ENCODE results near the gene PATZ1. TPM values are rescaled to one million over a fixed set of nuclear protein-coding genes. Genes with fewer than 3 reads are reported as not detected.

PATZ1 gene
- total RNA-seq, 1 donor from 2014 or later: 27.6 TPM

GRCh38 chr22:31332886-31333285 is 13.3 kb downstream of the PATZ1 start:
- Mint-ChIP-seq H3K36me3 (ENCODE audit: unreplicated experiment) (peaks cover 53% of the 10 kb centered on the region), H3K27me3 (ENCODE audit: unreplicated experiment) (no peaks in the 10 kb centered on the region), H3K9me3 (ENCODE audit: unreplicated experiment) (no peaks in the 10 kb centered on the region), H3K4me3 (ENCODE audit: unreplicated experiment) (no peak overlapping the region), H3K27ac (ENCODE audit: unreplicated experiment) (no peak overlapping the region), H3K4me1 (ENCODE audit: unreplicated experiment) (peaks cover 3% of the 10 kb centered on the region)
- no peak for TF ChIP-seq CTCF (IDR thresholded peaks at IDR 0.05)
- no peak for DNase-seq (ENCODE audit: extremely low spot score, unreplicated experiment)

- Mint-ChIP-seq H3K9me3 (ENCODE audit: unreplicated experiment) (no peaks in the 10 kb centered on the region), H3K27me3 (ENCODE audit: unreplicated experiment) (no peaks in the 10 kb centered on the region)
Observed at GRCh38 chr22:31332010-31332409, 14.1 kb downstream of the PATZ1 start.

DNA sequence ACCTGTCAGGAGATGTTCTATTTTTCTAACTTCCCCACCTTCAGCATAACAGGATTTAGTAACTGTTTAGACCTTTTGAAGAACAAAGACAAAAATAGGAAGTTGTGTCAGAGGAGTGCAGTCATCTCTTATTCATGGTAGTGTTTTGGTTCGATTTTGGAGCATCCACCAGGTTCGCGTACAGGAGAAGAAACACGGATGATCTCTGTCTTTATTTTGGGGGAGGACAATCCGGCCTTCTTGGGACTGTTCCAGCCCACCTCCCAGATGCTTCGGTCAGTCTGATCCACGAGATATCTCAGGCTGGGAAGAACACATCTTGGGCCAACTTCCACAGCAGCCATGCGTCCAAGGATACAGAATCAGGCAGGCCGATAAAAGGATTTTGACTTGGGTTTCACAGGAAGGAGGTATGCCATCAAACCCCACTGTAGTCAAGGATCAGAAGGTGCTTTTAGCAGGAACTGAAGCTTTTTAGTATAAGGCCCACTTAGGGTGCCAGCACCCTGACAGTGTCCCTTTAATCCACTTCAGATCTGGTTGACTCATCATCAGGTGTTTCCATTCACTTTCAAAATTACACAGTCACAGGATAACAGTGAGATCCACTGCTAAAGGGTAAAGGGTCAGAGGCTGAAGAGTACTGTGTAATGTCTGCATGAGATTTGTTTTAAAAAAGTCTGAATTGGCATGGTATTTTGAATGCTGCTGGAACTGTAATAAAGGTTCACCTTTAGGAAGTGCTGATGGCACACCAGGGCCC is 16.5 kb downstream of the PATZ1 start:
- DNase-seq (ENCODE audit: extremely low spot score, unreplicated experiment): no peak

More at GRCh38 chr22:31332010-31332409, 14.1 kb downstream of the PATZ1 start:
- Mint-ChIP-seq H3K27ac (ENCODE audit: unreplicated experiment) (no peak overlapping the region), H3K36me3 (ENCODE audit: unreplicated experiment) (peaks cover 49% of the 10 kb centered on the region), H3K4me3 (ENCODE audit: unreplicated experiment) (no peak overlapping the region), H3K4me1 (ENCODE audit: unreplicated experiment) (peaks cover 3% of the 10 kb centered on the region)
- DNase-seq (ENCODE audit: extremely low spot score, unreplicated experiment): no peak
- no peak for TF ChIP-seq CTCF (IDR thresholded peaks at IDR 0.05)

DNA sequence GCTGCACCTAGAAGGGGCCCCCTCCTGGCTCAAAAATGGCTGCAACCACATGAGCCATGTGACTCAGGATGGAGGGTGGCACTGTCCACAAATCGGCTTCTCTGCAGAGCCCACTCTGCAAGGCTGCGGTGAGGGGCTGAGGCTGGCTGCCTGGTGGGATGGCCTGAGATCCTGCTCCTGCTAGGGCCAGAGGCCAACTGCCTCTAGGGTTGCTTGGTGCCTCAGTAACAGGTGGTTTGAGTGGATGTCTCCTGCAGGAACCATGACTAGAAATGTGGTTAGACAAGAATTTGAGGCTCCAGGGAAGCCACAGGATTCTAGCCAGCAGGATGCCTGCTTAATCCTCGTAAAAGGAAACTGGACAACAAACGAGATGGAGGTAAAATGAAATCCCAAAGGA is 17.1 kb downstream of the PATZ1 start:
- Mint-ChIP-seq H3K4me1 (ENCODE audit: unreplicated experiment) (peaks cover 3% of the 10 kb centered on the region), H3K36me3 (ENCODE audit: unreplicated experiment) (peaks cover 50% of the 10 kb centered on the region), H3K27me3 (ENCODE audit: unreplicated experiment) (no peaks in the 10 kb centered on the region), H3K4me3 (ENCODE audit: unreplicated experiment) (no peak overlapping the region), H3K9me3 (ENCODE audit: unreplicated experiment) (no peaks in the 10 kb centered on the region), H3K27ac (ENCODE audit: unreplicated experiment) (no peak overlapping the region)
- TF ChIP-seq CTCF (IDR thresholded peaks at IDR 0.05): no peak
- no peak for DNase-seq (ENCODE audit: extremely low spot score, unreplicated experiment)

More for the DNA sequence above, 16.5 kb downstream of the PATZ1 start:
- Mint-ChIP-seq H3K36me3 (ENCODE audit: unreplicated experiment) (peaks cover 54% of the 10 kb centered on the region), H3K9me3 (ENCODE audit: unreplicated experiment) (no peaks in the 10 kb centered on the region), H3K27ac (ENCODE audit: unreplicated experiment) (no peak overlapping the region), H3K27me3 (ENCODE audit: unreplicated experiment) (no peaks in the 10 kb centered on the region), H3K4me1 (ENCODE audit: unreplicated experiment) (peaks cover 3% of the 10 kb centered on the region), H3K4me3 (ENCODE audit: unreplicated experiment) (no peak overlapping the region)
- no peak for TF ChIP-seq CTCF (IDR thresholded peaks at IDR 0.05)

- H3K27me3 Mint-ChIP-seq (ENCODE audit: unreplicated experiment): no peaks in the 10 kb centered on the region
Observed at GRCh38 chr22:31328544-31328960, 17.6 kb downstream of the PATZ1 start.

More at GRCh38 chr22:31328544-31328960, 17.6 kb downstream of the PATZ1 start:
- DNase-seq (ENCODE audit: extremely low spot score, unreplicated experiment): no peak
- no peak overlapping the region for H3K27ac Mint-ChIP-seq (ENCODE audit: unreplicated experiment)
- H3K36me3 Mint-ChIP-seq (ENCODE audit: unreplicated experiment): peaks cover 46% of the 10 kb centered on the region
- no peaks in the 10 kb centered on the region for H3K9me3 Mint-ChIP-seq (ENCODE audit: unreplicated experiment)
- H3K4me1 Mint-ChIP-seq (ENCODE audit: unreplicated experiment): peaks cover 3% of the 10 kb centered on the region
- TF ChIP-seq CTCF (IDR thresholded peaks at IDR 0.05): no peak
- H3K4me3 Mint-ChIP-seq (ENCODE audit: unreplicated experiment): no peak overlapping the region

All from osteocyte (in vitro differentiated cells).